ENCODE measurements around the gene MYO7B. TPM values are rescaled to one million over a fixed set of nuclear protein-coding genes. Genes with fewer than 3 reads are reported as not detected.
A peak's percentile ranks its signal among the peaks of the same experiment; 100 is the strongest.

Gene MYO7B
- total and polyA plus RNA-seq, 2 donors (not counting 1 experiment from before 2014, with no cell fraction given), result under 0.01 TPM; not detected in 1

DNA sequence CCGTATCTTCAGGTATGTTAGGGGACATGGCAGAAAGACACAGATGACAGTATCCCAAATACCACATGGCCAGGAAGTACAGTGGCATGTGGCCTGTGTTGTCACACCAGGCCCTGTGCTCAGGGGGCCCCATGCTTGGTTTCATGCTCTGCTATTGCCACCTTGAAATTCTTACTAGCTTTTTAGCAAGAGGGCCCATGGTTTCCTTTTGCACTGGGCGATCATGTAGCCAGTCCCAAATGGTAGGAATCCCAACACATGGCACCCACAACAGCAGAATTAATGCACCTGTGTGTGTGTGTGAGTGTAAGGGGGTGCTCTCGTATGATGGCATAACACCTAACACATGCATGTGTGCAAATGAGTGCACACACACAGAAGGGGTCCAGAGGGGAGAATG lies 39.2 kb downstream of the MYO7B start:
- Histone ChIP-seq H3K4me1 (ENCODE audit: control insufficient read depth, extremely low read depth, insufficient read depth, low read length) (peaks cover 8% of the 10 kb centered on the region), H2AFZ (ENCODE audit: low read length) (no peak overlapping the region), H3K79me2 (ENCODE audit: control insufficient read depth, insufficient read depth, low read length) (no peaks in the 10 kb centered on the region), H3K9ac (ENCODE audit: insufficient read depth, low read length) (no peak overlapping the region), H3K4me2 (ENCODE audit: extremely low read depth, insufficient read depth, low read length) (no peak overlapping the region), H3K4me3 (replicated peaks in 1 of 4; ENCODE audit: control extremely low read depth in 1 of 4, insufficient read depth in 1 of 4, low read depth in 3 of 4, low read length in 4 of 4) (no peak overlapping the region), H3K9me3 (ENCODE audit: control insufficient read depth, insufficient read depth, low read depth, low read length) (no peaks in the 10 kb centered on the region), H3K27ac (ENCODE audit: insufficient read depth, low read length) (no peak overlapping the region), H4K20me1 (ENCODE audit: control insufficient read depth, extremely low read depth, insufficient read depth, low read length) (no peaks in the 10 kb centered on the region), H3K36me3 (ENCODE audit: control insufficient read depth, insufficient read depth, low read length) (no peaks in the 10 kb centered on the region), H3K27me3 (ENCODE audit: control insufficient read depth, insufficient read depth, low read length) (no peaks in the 10 kb centered on the region)
- TF ChIP-seq, protein P1, sequence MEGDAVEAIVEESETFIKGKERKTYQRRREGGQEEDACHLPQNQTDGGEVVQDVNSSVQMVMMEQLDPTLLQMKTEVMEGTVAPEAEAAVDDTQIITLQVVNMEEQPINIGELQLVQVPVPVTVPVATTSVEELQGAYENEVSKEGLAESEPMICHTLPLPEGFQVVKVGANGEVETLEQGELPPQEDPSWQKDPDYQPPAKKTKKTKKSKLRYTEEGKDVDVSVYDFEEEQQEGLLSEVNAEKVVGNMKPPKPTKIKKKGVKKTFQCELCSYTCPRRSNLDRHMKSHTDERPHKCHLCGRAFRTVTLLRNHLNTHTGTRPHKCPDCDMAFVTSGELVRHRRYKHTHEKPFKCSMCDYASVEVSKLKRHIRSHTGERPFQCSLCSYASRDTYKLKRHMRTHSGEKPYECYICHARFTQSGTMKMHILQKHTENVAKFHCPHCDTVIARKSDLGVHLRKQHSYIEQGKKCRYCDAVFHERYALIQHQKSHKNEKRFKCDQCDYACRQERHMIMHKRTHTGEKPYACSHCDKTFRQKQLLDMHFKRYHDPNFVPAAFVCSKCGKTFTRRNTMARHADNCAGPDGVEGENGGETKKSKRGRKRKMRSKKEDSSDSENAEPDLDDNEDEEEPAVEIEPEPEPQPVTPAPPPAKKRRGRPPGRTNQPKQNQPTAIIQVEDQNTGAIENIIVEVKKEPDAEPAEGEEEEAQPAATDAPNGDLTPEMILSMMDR (conservative IDR thresholded peaks at IDR 0.05 in 1 of 2, IDR thresholded peaks at IDR 0.05 in 1 of 2; ENCODE audit: low read depth in 1 of 2, low read length in 2 of 2), result no peak
- TF ChIP-seq EZH2 (IDR thresholded peaks at IDR 0.05; ENCODE audit: low read length, missing control alignments), result no peak
- DNase-seq (ENCODE audit: low read depth in 2 of 2), result no peak

DNA sequence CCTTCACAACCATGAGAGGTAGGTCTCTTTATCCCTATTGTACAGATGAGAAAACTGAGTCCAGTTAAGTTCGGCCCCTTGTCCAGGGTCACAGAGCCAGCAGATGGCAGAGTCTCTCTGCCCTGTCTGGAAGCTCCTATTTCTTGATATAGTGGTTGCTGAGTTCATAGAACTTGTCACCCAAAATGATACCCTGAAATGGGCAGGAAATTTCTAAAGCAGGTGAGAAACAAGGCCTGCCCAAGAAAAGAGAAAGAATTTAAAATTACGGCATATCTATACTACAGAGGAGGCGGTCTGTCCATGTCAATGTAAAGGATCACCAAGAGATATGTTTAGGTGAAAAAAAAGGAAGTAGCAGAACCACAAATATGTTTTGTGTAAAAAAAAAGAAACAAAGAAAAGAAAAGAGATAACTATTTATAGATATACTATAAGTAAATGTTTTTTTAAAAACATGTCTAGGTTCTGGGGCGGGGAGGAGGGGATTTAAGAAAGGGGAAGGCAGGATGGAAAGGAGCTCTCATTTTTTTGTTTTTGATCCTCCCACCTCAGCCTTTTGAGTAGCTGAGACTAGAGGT lies 39.8 kb downstream of the MYO7B start:
- no peak overlapping the region for H3K27ac ChIP-seq (ENCODE audit: insufficient read depth, low read length)
- no peak overlapping the region for H3K4me2 ChIP-seq (ENCODE audit: extremely low read depth, insufficient read depth, low read length)
- TF ChIP-seq EZH2 (IDR thresholded peaks at IDR 0.05; ENCODE audit: low read length, missing control alignments), result no peak
- TF ChIP-seq, protein P1 (conservative IDR thresholded peaks at IDR 0.05 in 1 of 2, IDR thresholded peaks at IDR 0.05 in 1 of 2; ENCODE audit: low read depth in 1 of 2, low read length in 2 of 2), result no peak

DNA sequence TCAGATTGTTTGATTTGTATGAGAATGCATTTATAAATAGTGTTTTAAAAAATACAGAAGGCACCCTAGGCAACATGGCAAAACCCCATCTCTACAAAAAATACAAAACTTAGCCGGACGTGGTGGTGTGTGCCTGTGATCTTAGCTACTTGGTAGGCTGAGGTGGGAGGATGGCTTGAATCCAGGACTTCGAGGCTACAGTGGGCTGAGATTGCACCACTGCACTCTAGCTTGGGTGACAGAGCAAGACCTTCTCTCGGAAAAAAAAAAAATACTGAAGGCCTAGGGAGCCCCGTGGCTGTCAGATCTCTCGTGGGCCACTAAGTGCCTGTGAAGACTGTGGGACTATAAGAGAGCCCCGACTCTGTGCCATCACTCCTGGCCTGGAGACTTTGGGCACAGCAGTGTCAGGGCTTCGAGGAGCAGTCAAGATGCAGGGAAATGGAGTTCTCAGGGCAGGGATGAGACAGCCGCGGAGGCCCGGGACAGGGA lies 40.5 kb downstream of the MYO7B start:
- Histone ChIP-seq H3K36me3 (ENCODE audit: control insufficient read depth, insufficient read depth, low read length) (no peaks in the 10 kb centered on the region), H3K4me3 (replicated peaks in 1 of 4; ENCODE audit: control extremely low read depth in 1 of 4, insufficient read depth in 1 of 4, low read depth in 3 of 4, low read length in 4 of 4) (no peak overlapping the region), H3K4me2 (ENCODE audit: extremely low read depth, insufficient read depth, low read length) (no peak overlapping the region), H2AFZ (ENCODE audit: low read length) (no peak overlapping the region), H4K20me1 (ENCODE audit: control insufficient read depth, extremely low read depth, insufficient read depth, low read length) (no peaks in the 10 kb centered on the region), H3K27ac (ENCODE audit: insufficient read depth, low read length) (no peak overlapping the region), H3K9ac (ENCODE audit: insufficient read depth, low read length) (no peak overlapping the region), H3K79me2 (ENCODE audit: control insufficient read depth, insufficient read depth, low read length) (no peaks in the 10 kb centered on the region), H3K9me3 (ENCODE audit: control insufficient read depth, insufficient read depth, low read depth, low read length) (no peaks in the 10 kb centered on the region), H3K4me1 (ENCODE audit: control insufficient read depth, extremely low read depth, insufficient read depth, low read length) (peaks cover 7% of the 10 kb centered on the region), H3K27me3 (ENCODE audit: control insufficient read depth, insufficient read depth, low read length) (no peaks in the 10 kb centered on the region)
- TF ChIP-seq EZH2 (IDR thresholded peaks at IDR 0.05; ENCODE audit: low read length, missing control alignments), result no peak
- TF ChIP-seq, protein P1 (conservative IDR thresholded peaks at IDR 0.05 in 1 of 2, IDR thresholded peaks at IDR 0.05 in 1 of 2; ENCODE audit: low read depth in 1 of 2, low read length in 2 of 2), result no peak
- peak in 1 of 2 donors; percentile 11 for DNase-seq (ENCODE audit: low read depth in 2 of 2)

More for the DNA sequence above, 39.8 kb downstream of the MYO7B start:
- Histone ChIP-seq H2AFZ (ENCODE audit: low read length) (no peak overlapping the region), H3K79me2 (ENCODE audit: control insufficient read depth, insufficient read depth, low read length) (no peaks in the 10 kb centered on the region), H3K4me1 (ENCODE audit: control insufficient read depth, extremely low read depth, insufficient read depth, low read length) (peaks cover 7% of the 10 kb centered on the region), H3K9me3 (ENCODE audit: control insufficient read depth, insufficient read depth, low read depth, low read length) (no peaks in the 10 kb centered on the region), H3K27me3 (ENCODE audit: control insufficient read depth, insufficient read depth, low read length) (no peaks in the 10 kb centered on the region), H3K36me3 (ENCODE audit: control insufficient read depth, insufficient read depth, low read length) (no peaks in the 10 kb centered on the region), H3K4me3 (replicated peaks in 1 of 4; ENCODE audit: control extremely low read depth in 1 of 4, insufficient read depth in 1 of 4, low read depth in 3 of 4, low read length in 4 of 4) (no peak overlapping the region), H3K9ac (ENCODE audit: insufficient read depth, low read length) (no peak overlapping the region), H4K20me1 (ENCODE audit: control insufficient read depth, extremely low read depth, insufficient read depth, low read length) (no peaks in the 10 kb centered on the region)
- no peak for DNase-seq (ENCODE audit: low read depth in 2 of 2)
